Tibial nerve (tissue), 4 donors: ENCODE data around the gene VDR.

Experiments
- EP300 ChIP-seq, 2 donors: sonication (generic); formaldehyde crosslinking; IDR thresholded peaks; one replicate each; pipeline ENCODE4 v1.6.1; 2017; ENCODE audit warnings: antibody characterized with exemption in 2 of 2, mild to moderate bottlenecking in 1 of 2
- TF ChIP-seq, protein P1 (sequence below), 5 experiments: fragments of 200-600 bp in 3 of 5; fragments of 450-650 bp in 2 of 5; sonication (generic) in 3 of 5; IDR thresholded peaks; one replicate each; pipeline ENCODE4 v1.5.1; 2016 to 2019; ENCODE audit warnings: antibody characterized with exemption in 5 of 5, mild to moderate bottlenecking in 3 of 5, moderate library complexity in 2 of 5

DNA sequence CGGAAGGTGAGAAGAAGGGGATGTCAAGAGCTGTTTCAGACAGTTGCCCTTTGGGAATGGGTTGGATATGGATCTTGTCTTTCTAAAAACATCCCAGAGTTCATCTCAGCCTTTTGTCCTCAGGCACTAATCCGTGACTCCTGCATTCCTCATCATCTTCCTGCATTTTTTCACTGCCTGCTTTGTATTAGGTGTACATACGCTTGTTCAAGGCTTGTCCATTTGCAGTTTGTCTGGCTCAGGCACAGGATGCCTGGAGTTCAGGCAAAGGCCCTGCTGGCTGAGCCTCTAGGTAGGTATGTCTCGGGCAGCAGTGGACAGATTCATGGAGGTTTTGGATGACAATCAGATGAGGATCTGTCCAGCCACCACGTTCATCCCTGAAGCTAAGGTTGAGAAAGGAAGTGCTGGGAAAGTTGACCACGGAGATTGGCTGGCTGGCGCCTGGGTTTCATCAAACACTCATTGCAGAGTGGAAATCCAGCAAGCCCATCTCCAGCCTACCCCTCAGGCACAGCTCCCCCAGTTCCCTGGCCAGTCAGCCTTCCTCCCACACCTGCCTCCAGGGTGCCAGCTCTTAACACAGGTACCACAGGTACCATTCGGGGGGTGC is 46.2 kb upstream of the VDR start:
- TF ChIP-seq, protein P1, sequence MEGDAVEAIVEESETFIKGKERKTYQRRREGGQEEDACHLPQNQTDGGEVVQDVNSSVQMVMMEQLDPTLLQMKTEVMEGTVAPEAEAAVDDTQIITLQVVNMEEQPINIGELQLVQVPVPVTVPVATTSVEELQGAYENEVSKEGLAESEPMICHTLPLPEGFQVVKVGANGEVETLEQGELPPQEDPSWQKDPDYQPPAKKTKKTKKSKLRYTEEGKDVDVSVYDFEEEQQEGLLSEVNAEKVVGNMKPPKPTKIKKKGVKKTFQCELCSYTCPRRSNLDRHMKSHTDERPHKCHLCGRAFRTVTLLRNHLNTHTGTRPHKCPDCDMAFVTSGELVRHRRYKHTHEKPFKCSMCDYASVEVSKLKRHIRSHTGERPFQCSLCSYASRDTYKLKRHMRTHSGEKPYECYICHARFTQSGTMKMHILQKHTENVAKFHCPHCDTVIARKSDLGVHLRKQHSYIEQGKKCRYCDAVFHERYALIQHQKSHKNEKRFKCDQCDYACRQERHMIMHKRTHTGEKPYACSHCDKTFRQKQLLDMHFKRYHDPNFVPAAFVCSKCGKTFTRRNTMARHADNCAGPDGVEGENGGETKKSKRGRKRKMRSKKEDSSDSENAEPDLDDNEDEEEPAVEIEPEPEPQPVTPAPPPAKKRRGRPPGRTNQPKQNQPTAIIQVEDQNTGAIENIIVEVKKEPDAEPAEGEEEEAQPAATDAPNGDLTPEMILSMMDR (IDR thresholded peaks at IDR 0.05): no peak
- no peak for TF ChIP-seq EP300 (IDR thresholded peaks at IDR 0.05)
